ENCODE measurements around the gene CBARP.

The CBARP gene

GRCh38 chr19:1265615-1266128 is 27.9 kb upstream of the CBARP start:
- DNase-seq: peak; percentile 80 to 92

- peak in 1 of 2 donors; percentile 55 for DNase-seq
These were observed 27.2 kb upstream of the CBARP start for GRCh38 chr19:1264801-1265614.

GRCh38 chr19:1263188-1263587 is 25.4 kb upstream of the CBARP start:
- DNase-seq: no peak

GRCh38 chr19:1262623-1263123 is 24.9 kb upstream of the CBARP start:
- DNase-seq: no peak

GRCh38 chr19:1261798-1262622 is 24.2 kb upstream of the CBARP start:
- peak in 1 of 2 donors; percentile 27 for DNase-seq

- no peak for DNase-seq
These were observed 23.7 kb upstream of the CBARP start for GRCh38 chr19:1261538-1261797.

- DNase-seq: peak; percentile 98 to 99
These were observed 23.1 kb upstream of the CBARP start for GRCh38 chr19:1260749-1261537.

GRCh38 chr19:1259876-1260748 is 22.3 kb upstream of the CBARP start:
- DNase-seq: peak; percentile 52 to 76

- DNase-seq: peak; percentile 54 to 66
These were observed 21.5 kb upstream of the CBARP start for GRCh38 chr19:1259206-1259875.

- no peak for DNase-seq
These were observed 21.0 kb upstream of the CBARP start for GRCh38 chr19:1258707-1259205.

GRCh38 chr19:1258163-1258492 is 20.3 kb upstream of the CBARP start:
- DNase-seq: no peak

- peak in 1 of 2 donors; percentile 47 for DNase-seq
These were observed 19.8 kb upstream of the CBARP start for GRCh38 chr19:1257475-1258162.

- no peak for DNase-seq
These were observed 19.1 kb upstream of the CBARP start for GRCh38 chr19:1256646-1257474.

- no peak for DNase-seq
These were observed 17.7 kb upstream of the CBARP start for GRCh38 chr19:1255186-1256161.

- no peak for DNase-seq
These were observed 16.9 kb upstream of the CBARP start for GRCh38 chr19:1254530-1255185.

GRCh38 chr19:1254081-1254527 is 16.3 kb upstream of the CBARP start:
- peak in 1 of 2 donors; percentile 68 for DNase-seq

- DNase-seq: no peak
These were observed 15.8 kb upstream of the CBARP start for GRCh38 chr19:1253514-1254080.
